Measurements from ENCODE around the gene CNOT4.
"Not testable (repeated sequence)": the region's sequence is repeated elsewhere in the genome, so short reads cannot be mapped to it uniquely, and the experiment has no call there.

Gene CNOT4

DNA sequence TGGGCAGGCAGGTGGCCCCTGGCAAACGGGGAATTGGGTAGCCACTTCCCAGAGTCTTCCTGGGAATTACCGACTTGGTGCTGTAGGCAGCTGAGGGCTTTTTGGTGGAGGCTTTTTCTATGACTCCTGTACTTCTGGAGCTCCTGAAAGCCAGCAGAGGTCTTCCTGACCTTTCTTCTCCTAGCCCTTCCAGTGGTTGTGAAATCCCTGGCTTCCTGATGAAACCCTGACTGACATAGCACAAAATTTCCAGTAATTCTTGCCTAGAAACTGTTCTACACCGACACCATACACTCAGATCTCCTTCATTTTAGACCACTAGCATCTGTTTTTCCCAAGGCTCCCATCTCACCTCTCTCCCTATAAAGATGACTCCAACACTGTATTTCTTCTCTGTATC is 156.1 kb downstream of the CNOT4 start:
- DNase-seq: no peak

GRCh38 chr7:135352285-135352684 is 157.6 kb downstream of the CNOT4 start:
- no peak for DNase-seq

GRCh38 chr7:135351070-135351469 is 158.8 kb downstream of the CNOT4 start:
- not testable (repeated sequence) for DNase-seq

DNA sequence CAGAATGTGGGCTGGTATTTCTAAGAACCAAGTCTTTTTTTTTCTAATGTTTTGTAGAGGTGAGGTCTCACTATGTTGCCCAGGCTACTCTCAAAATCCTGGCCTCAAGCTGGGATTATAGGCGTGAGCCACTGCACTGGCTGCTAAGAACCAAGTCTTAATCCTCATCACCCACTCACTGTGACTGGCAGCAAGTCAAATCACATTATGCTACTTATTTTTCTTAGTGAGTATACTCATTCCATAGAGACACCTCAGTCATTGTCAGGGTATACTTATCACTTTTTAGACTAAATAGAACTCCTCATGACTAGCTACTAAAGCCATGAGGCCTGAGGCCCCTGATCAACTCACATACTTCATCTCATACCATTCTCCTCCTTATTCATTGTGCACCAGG is 160.2 kb downstream of the CNOT4 start:
- DNase-seq: peak; percentile 40 to 58

- peak; percentile 72 to 93 for DNase-seq
Measured at GRCh38 chr7:135348493-135348892, 161.4 kb downstream of the CNOT4 start.

- DNase-seq: no peak
Measured at GRCh38 chr7:135343361-135343760, 166.5 kb downstream of the CNOT4 start.

DNA sequence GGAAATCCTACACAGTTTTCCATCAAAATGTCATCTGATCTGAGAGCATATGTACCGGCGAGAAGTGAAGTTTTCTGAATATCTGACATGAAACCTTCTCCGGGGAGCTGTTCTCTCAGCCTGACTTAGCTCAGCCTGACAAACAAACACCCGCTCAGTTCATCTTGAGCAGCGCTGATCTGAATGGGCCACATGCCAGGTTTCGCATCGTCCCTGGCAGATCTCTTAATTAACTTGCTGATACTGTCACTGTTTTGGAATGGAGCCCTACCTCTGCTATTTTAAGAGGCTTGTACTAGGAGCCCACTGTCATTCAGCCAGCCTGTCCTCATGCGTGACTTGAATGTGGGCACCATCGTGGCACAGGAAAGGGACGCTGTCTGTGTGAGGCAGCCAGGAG is 167.0 kb downstream of the CNOT4 start:
- peak; percentile 52 to 88 for DNase-seq

DNA sequence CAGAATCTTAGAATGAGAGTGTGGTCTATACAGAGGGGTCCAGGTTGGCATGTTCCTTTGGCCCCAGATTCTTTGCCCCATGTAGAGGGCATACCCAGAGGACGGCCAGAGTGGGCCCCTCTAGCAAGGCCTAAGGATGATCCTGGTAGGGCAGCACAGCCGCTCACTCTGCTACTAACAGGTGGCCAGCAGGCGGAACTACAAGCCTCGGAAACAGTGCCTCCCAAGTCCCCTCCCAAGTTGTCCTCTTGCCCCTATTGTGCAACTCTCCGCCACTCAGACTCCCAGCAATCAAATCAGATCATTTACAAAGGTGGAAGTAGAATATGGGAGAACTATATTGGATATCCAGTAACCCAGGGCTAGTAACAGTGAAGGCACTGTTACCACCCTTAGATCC is 168.9 kb downstream of the CNOT4 start:
- no peak for DNase-seq

GRCh38 chr7:135337977-135338550 is 171.8 kb downstream of the CNOT4 start:
- no peak for DNase-seq

DNA sequence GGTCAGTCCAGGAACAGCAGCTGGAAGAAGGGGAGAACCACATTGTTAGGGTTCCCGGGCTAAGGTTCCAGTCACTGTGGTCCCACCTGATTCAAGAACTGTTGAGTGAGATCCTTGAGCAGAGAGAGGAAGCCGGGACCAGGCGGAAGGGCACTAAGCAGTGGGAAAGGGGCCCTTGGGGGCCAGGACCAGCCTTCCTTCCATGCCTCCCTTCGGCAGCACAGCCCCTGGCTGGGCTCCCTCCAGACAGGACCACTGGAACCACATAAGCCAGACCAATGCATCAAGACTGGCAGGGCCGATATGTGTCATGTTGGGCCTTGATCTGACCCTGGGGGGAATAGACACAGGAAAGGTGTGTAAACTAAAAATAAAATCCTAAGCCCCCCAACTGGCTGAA is 172.4 kb downstream of the CNOT4 start:
- no peak for DNase-seq

- peak; percentile 84 to 92 for DNase-seq
Measured at GRCh38 chr7:135335628-135336139, 174.2 kb downstream of the CNOT4 start.

GRCh38 chr7:135334830-135335543 is 174.9 kb downstream of the CNOT4 start:
- DNase-seq: peak; percentile 58 to 88

DNA sequence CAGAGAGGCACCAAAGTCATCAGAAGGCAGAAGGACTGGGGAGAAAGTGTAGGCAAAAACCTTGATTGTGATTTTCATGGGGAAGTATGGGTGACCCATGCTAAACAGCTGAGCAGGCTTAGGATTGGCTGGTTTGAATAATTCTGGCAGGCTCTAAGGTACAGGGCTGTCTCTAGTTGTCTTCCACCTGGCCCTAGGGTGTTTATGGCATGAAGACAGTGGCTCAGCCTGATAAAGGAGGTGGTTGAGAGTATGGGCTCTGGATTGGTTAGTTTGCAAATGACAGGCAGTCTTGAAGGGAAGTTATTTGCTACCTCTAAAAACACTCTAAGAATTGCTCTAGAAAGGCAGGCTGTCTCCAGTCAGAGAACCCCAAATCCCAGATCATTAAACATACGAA is 176.0 kb downstream of the CNOT4 start:
- no peak for DNase-seq

GRCh38 chr7:135333200-135333599 is 176.7 kb downstream of the CNOT4 start:
- DNase-seq: no peak

DNA sequence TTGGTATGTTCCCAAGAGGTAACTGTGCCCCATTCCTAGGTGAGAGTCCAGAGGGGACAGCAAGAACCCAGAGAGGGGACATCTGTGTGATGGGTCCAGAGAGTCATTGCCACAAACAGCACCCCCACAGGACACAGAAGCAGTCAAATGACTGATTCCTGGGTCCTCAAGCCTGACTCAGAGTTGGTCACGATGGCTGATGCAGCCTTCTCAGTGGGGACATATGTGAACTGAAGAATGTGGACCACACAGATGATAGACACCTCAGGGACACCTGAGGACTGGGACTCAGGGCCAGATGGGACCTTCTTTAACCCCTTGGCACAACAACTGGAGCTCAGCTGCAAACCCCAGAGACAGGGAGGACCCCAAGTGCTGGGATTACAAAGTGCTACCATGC is 179.8 kb downstream of the CNOT4 start:
- DNase-seq: no peak

DNA sequence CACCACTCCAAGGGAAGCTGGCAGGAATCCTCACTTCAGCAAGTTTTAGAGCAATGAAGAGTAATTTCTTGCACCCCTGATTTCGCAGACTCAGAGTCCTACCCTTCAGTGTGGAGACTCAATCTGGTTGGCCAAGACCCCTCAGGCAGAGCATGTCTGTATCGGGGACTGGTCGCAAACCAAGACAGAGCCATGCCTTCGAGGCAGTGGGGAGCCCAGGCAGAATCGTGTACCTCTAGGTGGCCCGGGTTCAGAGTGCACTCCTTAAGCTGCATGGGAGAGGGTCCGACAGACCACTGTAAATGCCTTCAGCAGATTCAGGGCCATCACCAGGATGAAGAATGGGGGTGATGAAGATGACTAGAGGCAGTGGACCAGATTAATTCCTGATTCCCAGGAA is 181.4 kb downstream of the CNOT4 start:
- no peak for DNase-seq

- no peak for DNase-seq
Measured at GRCh38 chr7:135328053-135328452, 181.8 kb downstream of the CNOT4 start.

- no peak for DNase-seq
Measured at GRCh38 chr7:135327458-135327857, 182.4 kb downstream of the CNOT4 start.

- DNase-seq: no peak
Measured at GRCh38 chr7:135326636-135327280, 183.1 kb downstream of the CNOT4 start.

GRCh38 chr7:135322571-135323340 is 187.1 kb downstream of the CNOT4 start:
- DNase-seq: no peak

GRCh38 chr7:135321556-135321955 is 188.3 kb downstream of the CNOT4 start:
- no peak for DNase-seq

DNA sequence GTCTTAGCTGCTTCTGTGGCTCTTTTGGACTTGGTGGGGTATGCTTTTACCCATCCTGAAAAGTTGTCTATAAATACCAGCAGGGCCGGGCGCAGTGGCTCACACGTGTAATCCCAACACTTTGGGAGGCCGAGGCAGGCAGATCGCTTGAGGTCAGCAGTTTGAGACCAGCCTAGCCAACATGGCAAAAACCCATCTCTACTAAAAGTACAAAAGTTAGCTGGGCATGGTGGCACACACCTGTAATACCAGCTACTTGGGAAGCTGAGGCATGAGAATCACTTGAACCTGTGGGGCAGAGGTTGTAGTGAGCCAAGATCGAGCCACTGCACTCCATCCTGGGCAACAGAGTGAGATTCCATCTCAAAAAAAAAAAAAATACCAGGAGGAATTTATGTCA is 188.9 kb downstream of the CNOT4 start:
- DNase-seq: not testable (repeated sequence)

- peak; percentile 6 to 19 for DNase-seq
Measured at GRCh38 chr7:135320268-135320667, 189.6 kb downstream of the CNOT4 start.
